Thoracic aorta (tissue), 2 donors: ENCODE results near the gene CELSR3. TPM values are rescaled to one million over a fixed set of nuclear protein-coding genes. Genes with fewer than 3 reads are reported as not detected.

Experiments used
- ATAC-seq: fragments of 150-250 bp; one replicate; pipeline ENCODE4 v1.8.0; 2017; ENCODE audit warnings: low read depth; ENCODE audit not compliant: insufficient number of reproducible peaks, low FRiP score
- DNase-seq: peaks from one replicate; pipeline ENCODE4 v3.0.0-alpha.2; 2020; ENCODE audit warnings: low spot score
- H3K27ac ChIP-seq, 2 donors: fragments of 200-600 bp; sonication (generic); 1 replicate in 1 of 2; 2 replicates in 1 of 2; pipeline ENCODE4 v1.5.1; 2016; ENCODE audit warnings: mild to moderate bottlenecking in 2 of 2, moderate library complexity in 2 of 2
- H3K27me3 ChIP-seq: fragments of 200-600 bp; sonication (generic); replicated peaks from 2 replicates; pipeline ENCODE4 v1.6.0; 2016; ENCODE audit warnings: mild to moderate bottlenecking; ENCODE audit not compliant: insufficient read depth
- H3K36me3 ChIP-seq: fragments of 200-600 bp; sonication (generic); one replicate; pipeline ENCODE4 v1.5.1; 2016
- H3K4me1 ChIP-seq, 2 donors: fragments of 200-600 bp; sonication (generic); 1 replicate in 1 of 2; 2 replicates in 1 of 2; pipeline versions ENCODE4 v1.5.1 to v1.6.0; 2016; ENCODE audit warnings: low read depth in 2 of 2, mild to moderate bottlenecking in 1 of 2; ENCODE audit not compliant: control insufficient read depth in 1 of 2
- H3K4me3 ChIP-seq: fragments of 200-600 bp; sonication (generic); 2 replicates; pipeline ENCODE4 v1.5.1; 2016; ENCODE audit warnings: mild to moderate bottlenecking
- H3K9me3 ChIP-seq: fragments of 200-600 bp; sonication (generic); 2 replicates; pipeline ENCODE4 v1.5.1; 2016
- total RNA-seq, 2 donors: library from RNA; depleted of rRNA; stranded (reverse); fragments of >200 nt; gene quantifications; one replicate each; pipeline versions ENCODE4 v1.1.0 to v1.2.3, GENCODE V29; 2016
- TF ChIP-seq, protein P1 (sequence below): fragments of 200-600 bp; sonication (generic); IDR thresholded peaks from one replicate; pipeline ENCODE4 v1.5.1; 2019; ENCODE audit warnings: antibody characterized with exemption

CELSR3 gene
- total RNA-seq, 2 donors from 2014 or later = 1.3 to 3.0 TPM

DNA sequence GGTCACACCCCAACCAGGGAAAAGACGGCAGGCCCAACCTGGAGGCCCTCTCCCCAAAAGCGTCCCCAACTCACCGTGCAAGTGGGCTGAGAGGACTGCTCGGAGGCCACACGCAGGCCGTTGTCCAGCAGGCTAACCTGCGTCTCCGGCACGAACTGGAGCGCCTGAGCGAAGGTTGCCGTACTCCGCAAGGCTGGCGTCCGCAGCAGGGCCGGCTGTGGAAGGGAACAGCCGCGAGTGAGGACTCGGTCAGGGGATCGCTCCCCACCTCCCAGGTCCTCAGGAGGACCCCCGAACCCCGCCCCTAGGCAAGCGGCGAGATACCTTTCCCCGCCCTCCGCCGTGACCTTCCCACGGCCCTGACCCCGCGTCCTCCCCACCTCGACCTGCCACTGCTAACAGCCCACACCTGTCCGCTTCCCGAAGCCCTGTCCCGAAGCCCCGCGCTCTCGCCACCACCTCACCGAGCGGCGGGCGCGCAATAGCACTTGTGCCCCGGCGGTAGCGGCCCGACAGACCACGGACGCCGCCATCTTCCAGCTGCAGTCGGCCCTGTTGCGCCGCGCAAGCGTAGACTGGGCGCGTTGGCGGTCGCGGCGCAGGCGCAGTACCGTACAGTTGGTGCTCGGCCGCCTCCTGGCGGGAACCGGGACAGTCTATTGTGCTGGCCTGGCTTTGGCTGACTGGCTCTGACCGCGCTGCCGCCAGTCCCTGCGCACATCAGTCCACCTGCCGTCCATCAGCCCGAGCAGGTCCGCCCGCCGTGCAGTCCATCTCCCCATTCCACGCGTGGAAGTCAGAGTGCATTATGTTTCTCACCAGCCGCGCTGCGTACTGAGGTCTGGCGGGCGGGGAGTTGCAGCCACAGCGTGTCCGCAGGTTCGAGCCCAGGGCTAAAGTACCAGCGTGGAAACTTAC lies 53.3 kb downstream of the CELSR3 start, which contains the start of gene UQCRC1:
Gene UQCRC1, minus strand, starts transcription at position 559 of the 918 bp plus-strand sequence. Its CDS starts 26 bp downstream, at position 533.
- Histone ChIP-seq H3K4me3 (peak within 1 kb of the TSS; percentile 85), H3K27ac (peak within 1 kb of the TSS; percentile 72 to 84), H3K4me1 (peaks cover 10 to 21% of the 10 kb centered on the region in 2 donors), H3K27me3 (no peaks in the 10 kb centered on the region), H3K36me3 (peaks cover 15% of the 10 kb centered on the region), H3K9me3 (no peaks in the 10 kb centered on the region)
- peak; percentile 88 for ATAC-seq
- DNase-seq = peak; percentile 44
- TF ChIP-seq, protein P1, sequence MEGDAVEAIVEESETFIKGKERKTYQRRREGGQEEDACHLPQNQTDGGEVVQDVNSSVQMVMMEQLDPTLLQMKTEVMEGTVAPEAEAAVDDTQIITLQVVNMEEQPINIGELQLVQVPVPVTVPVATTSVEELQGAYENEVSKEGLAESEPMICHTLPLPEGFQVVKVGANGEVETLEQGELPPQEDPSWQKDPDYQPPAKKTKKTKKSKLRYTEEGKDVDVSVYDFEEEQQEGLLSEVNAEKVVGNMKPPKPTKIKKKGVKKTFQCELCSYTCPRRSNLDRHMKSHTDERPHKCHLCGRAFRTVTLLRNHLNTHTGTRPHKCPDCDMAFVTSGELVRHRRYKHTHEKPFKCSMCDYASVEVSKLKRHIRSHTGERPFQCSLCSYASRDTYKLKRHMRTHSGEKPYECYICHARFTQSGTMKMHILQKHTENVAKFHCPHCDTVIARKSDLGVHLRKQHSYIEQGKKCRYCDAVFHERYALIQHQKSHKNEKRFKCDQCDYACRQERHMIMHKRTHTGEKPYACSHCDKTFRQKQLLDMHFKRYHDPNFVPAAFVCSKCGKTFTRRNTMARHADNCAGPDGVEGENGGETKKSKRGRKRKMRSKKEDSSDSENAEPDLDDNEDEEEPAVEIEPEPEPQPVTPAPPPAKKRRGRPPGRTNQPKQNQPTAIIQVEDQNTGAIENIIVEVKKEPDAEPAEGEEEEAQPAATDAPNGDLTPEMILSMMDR = peak; percentile 87

DNA sequence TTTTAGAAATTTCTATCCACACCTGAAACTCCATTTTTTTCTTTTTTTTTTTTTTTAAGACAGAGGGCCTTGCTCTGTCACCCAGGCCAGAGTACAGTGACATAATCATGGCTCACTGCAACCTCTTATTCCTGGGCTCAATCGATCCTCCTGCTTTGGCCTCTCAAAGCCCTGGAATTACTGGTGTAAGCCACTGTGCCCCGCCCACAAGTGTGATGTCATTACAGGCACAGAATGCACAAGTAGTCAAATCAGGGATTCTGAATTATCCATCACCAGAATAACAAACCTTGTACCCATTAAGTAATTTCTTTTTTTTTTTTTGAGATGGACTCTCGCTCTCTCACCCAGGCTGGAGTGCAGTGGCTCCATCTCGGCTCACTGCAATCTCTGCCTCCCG lies 55.2 kb downstream of the CELSR3 start:
- Histone ChIP-seq H3K9me3 (no peaks in the 10 kb centered on the region), H3K27me3 (no peaks in the 10 kb centered on the region), H3K36me3 (peaks cover 32% of the 10 kb centered on the region), H3K27ac (no peak overlapping the region), H3K4me3 (no peak overlapping the region), H3K4me1 (peaks cover 10 to 21% of the 10 kb centered on the region in 2 donors)
- TF ChIP-seq, protein P1 = no peak
- DNase-seq = no peak
- ATAC-seq = no peak

GRCh38 chr3:48601622-48601994 lies 61.1 kb downstream of the CELSR3 start:
- DNase-seq = no peak
- H3K4me3 ChIP-seq = no peak overlapping the region
- peaks cover 18 to 47% of the 10 kb centered on the region in 2 donors for H3K4me1 ChIP-seq
- TF ChIP-seq, protein P1 = no peak
- no peak for ATAC-seq
- peaks cover 57% of the 10 kb centered on the region for H3K36me3 ChIP-seq
- no peaks in the 10 kb centered on the region for H3K9me3 ChIP-seq
- H3K27ac ChIP-seq = peak overlapping the region in 1 of 2 donors; percentile 39
- H3K27me3 ChIP-seq = no peaks in the 10 kb centered on the region

DNA sequence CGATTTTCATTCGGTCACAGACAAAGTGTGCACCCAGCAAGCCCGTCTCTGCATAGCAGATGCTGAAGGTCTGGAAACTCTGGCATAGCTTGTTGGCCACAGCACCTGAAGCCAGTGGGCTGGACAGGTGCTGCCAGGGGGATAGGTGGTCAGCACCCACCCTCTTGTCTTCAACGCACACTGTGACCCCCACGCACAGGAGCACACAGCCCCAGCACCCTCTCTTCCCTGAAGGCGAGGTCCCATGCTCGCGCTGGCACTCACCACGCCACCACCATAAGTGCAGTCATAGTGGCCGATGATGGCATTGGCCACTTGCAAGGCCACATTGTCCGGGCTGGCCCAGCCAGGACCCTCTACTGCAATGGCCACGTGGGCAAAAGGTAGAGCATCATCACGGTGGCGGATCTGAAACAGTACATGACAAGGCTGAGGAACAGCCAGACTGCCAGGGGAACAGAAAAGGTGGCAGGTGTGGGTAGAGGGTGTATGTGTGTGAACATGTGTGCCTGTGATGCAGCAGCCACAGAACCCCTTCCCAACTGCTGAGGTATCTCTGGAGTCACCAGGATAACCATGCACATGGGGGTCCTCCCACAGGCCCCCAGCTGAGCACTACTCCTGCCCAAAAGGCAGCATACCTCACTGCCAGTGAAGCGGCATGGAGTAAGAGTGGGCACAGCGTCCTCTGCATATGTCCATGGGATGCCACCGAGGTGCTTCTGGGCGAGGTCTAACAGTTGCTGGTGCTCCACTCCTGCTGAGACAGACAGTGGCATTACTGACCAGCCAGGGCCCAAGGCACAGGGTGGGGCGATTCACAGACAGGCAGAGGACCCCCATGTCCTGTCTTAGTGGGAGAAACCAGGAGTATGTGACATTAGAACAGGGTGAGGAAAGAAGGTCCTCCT lies 61.7 kb downstream of the CELSR3 start:
- ATAC-seq (no peak), DNase-seq (no peak)
- no peaks in the 10 kb centered on the region for H3K27me3 ChIP-seq
- no peaks in the 10 kb centered on the region for H3K9me3 ChIP-seq
- H3K4me1 ChIP-seq = peaks cover 18 to 53% of the 10 kb centered on the region in 2 donors
- no peak overlapping the region for H3K4me3 ChIP-seq
- peak overlapping the region in 1 of 2 donors; percentile 39 for H3K27ac ChIP-seq
- H3K36me3 ChIP-seq = peaks cover 57% of the 10 kb centered on the region
- TF ChIP-seq, protein P1 = no peak
